PFSK-1 (cell line): ENCODE results near the gene IGF2BP2.

Experiments
- POLR2AphosphoS5 ChIP-seq: IDR thresholded peaks from 2 replicates; pipeline ENCODE4 v1.6.1; 2012; ENCODE audit warnings: low read depth, mild to moderate bottlenecking, control low read depth, low read length, moderate library complexity
- TAF1 ChIP-seq: IDR thresholded peaks from 2 replicates; pipeline ENCODE4 v1.6.1; 2012; ENCODE audit warnings: low read length, control low read depth, borderline replicate concordance; ENCODE audit not compliant: insufficient read depth

GRCh38 chr3:185847506-185847905 lies 22.7 kb upstream of the IGF2BP2 start:
- no peak for TF ChIP-seq TAF1
- TF ChIP-seq POLR2AphosphoS5: no peak
